ENCODE data around the gene TMEM171. TPM values are rescaled to one million over a fixed set of nuclear protein-coding genes. Genes with fewer than 3 reads are reported as not detected.

TMEM171 gene
- total and polyA plus RNA-seq, 2 donors (not counting 1 experiment from before 2014, with no cell fraction given) = not detected

DNA sequence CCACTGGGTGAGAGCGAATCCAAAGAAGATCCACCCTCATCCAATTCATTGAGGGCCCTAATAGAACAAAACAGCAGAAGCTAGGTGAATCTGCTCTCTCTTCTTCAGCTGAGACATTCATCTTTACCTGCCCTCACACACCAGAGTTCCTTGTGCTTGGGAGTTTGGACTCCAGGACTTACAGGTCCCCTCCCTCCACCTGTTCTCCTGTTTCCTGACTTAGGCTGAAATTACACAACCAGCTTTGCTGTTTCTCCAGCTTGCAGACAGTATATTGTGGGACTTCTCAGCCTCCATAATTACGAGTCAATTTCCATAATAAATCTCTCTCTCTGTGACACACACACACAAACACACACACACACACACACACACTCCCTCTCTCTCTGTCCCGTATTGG lies 19.1 kb downstream of the TMEM171 start:
- Histone ChIP-seq H3K27me3 (replicated peaks in 1 of 4; ENCODE audit: control extremely low read depth in 1 of 4, control insufficient read depth in 3 of 4, insufficient read depth in 4 of 4, low read length in 3 of 4) (peaks cover 0 to 35% (median 13%) of the 10 kb centered on the region in 4 experiments), H3K79me2 (ENCODE audit: control insufficient read depth, insufficient read depth, low read length) (no peaks in the 10 kb centered on the region), H3K9ac (ENCODE audit: low read length) (no peak overlapping the region), H3K36me3 (replicated peaks in 1 of 2; ENCODE audit: control extremely low read depth in 1 of 2, control insufficient read depth in 1 of 2, extremely low read depth in 1 of 2, insufficient read depth in 2 of 2, low read length in 1 of 2) (no peaks in the 10 kb centered on the region), H3K4me1 (ENCODE audit: control insufficient read depth in 2 of 2, insufficient read depth in 2 of 2, low read length in 2 of 2) (no peaks in the 10 kb centered on the region), H3K9me3 (ENCODE audit: control extremely low read depth in 1 of 3, control insufficient read depth in 2 of 3, insufficient read depth in 1 of 3, low read length in 2 of 3) (peaks cover 0 to 8% (median 0%) of the 10 kb centered on the region in 3 donors), H3K4me2 (replicated peaks; ENCODE audit: low read depth, low read length, poor library complexity, severe bottlenecking) (no peak overlapping the region), H2AFZ (ENCODE audit: insufficient read depth, low read depth, low read length, poor library complexity, severe bottlenecking) (no peak overlapping the region), H3K4me3 (ENCODE audit: control extremely low read depth in 1 of 5, extremely low read depth in 1 of 5, insufficient read depth in 1 of 5, low read depth in 2 of 5, low read length in 4 of 5) (no peak overlapping the region), H3K27ac (ENCODE audit: low read length in 2 of 2) (no peak overlapping the region), H4K20me1 (ENCODE audit: control insufficient read depth, insufficient read depth, low read length, poor library complexity, severe bottlenecking) (no peaks in the 10 kb centered on the region)
- ChIA-PET POLR2A (no interaction called here), CTCF (no interaction called here)
- no peak for TF ChIP-seq CTCF (IDR thresholded peaks at IDR 0.05)
- TF ChIP-seq EZH2 (IDR thresholded peaks at IDR 0.05; ENCODE audit: borderline replicate concordance, insufficient read depth, low read depth, low read length, poor library complexity, severe bottlenecking) = no peak
- Mint-ChIP-seq H3K9me3 (ENCODE audit: insufficient read depth) (no peaks in the 10 kb centered on the region), H3K4me1 (no peaks in the 10 kb centered on the region), H3K27me3 (peaks cover 34% of the 10 kb centered on the region), H3K27ac (no peak overlapping the region), H3K4me3 (no peak overlapping the region)
- DNase-seq = no peak
- intact Hi-C loops (cut with micrococcal nuclease) = no loop called here
- 82% methylated on average over 1 of the region's 3 CpGs for WGBS (ENCODE audit: insufficient coverage)
- ATAC-seq (ENCODE audit: low read depth) = no peak

DNA sequence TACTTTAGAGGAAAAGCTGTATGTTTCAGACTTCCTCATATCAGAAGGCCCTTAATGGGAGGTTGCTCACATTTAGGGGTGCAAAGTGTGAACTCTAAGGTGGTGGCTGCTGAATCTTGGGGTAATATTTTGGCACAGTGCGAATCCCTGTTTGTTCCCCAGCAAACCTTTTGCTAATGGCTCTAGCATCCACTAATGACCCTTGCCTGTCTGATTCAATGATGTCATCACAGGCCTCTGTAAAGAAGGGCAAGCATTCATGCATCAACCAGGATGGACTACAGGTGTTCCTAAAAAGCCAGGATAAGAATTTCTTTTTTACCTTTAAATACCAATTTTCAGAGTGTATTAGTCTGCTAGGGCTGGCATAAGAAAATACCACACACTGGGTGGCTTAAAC lies 20.4 kb downstream of the TMEM171 start:
- Histone ChIP-seq H3K79me2 (ENCODE audit: control insufficient read depth, insufficient read depth, low read length) (no peaks in the 10 kb centered on the region), H3K27me3 (replicated peaks in 1 of 4; ENCODE audit: control extremely low read depth in 1 of 4, control insufficient read depth in 3 of 4, insufficient read depth in 4 of 4, low read length in 3 of 4) (peaks cover 0 to 39% (median 19%) of the 10 kb centered on the region in 4 experiments), H3K9me3 (ENCODE audit: control extremely low read depth in 1 of 3, control insufficient read depth in 2 of 3, insufficient read depth in 1 of 3, low read length in 2 of 3) (peaks cover 0 to 5% (median 0%) of the 10 kb centered on the region in 3 donors), H3K4me2 (replicated peaks; ENCODE audit: low read depth, low read length, poor library complexity, severe bottlenecking) (no peak overlapping the region), H3K4me1 (ENCODE audit: control insufficient read depth in 2 of 2, insufficient read depth in 2 of 2, low read length in 2 of 2) (no peaks in the 10 kb centered on the region), H3K27ac (ENCODE audit: low read length in 2 of 2) (no peak overlapping the region), H3K4me3 (ENCODE audit: control extremely low read depth in 1 of 5, extremely low read depth in 1 of 5, insufficient read depth in 1 of 5, low read depth in 2 of 5, low read length in 4 of 5) (no peak overlapping the region), H3K9ac (ENCODE audit: low read length) (no peak overlapping the region), H3K36me3 (replicated peaks in 1 of 2; ENCODE audit: control extremely low read depth in 1 of 2, control insufficient read depth in 1 of 2, extremely low read depth in 1 of 2, insufficient read depth in 2 of 2, low read length in 1 of 2) (no peaks in the 10 kb centered on the region), H4K20me1 (ENCODE audit: control insufficient read depth, insufficient read depth, low read length, poor library complexity, severe bottlenecking) (no peaks in the 10 kb centered on the region), H2AFZ (ENCODE audit: insufficient read depth, low read depth, low read length, poor library complexity, severe bottlenecking) (no peak overlapping the region)
- Mint-ChIP-seq H3K27ac (no peak overlapping the region), H3K4me1 (no peaks in the 10 kb centered on the region), H3K4me3 (no peak overlapping the region), H3K9me3 (ENCODE audit: insufficient read depth) (no peaks in the 10 kb centered on the region), H3K27me3 (peaks cover 32% of the 10 kb centered on the region)
- 100% methylated on average over 1 of the region's 1 CpG for WGBS (ENCODE audit: insufficient coverage)
- ChIA-PET CTCF (no interaction called here), POLR2A (no interaction called here)
- intact Hi-C loops (cut with micrococcal nuclease) = no loop called here
- ATAC-seq (ENCODE audit: low read depth) (no peak), DNase-seq (no peak)
- TF ChIP-seq CTCF (IDR thresholded peaks at IDR 0.05) (no peak), EZH2 (IDR thresholded peaks at IDR 0.05; ENCODE audit: borderline replicate concordance, insufficient read depth, low read depth, low read length, poor library complexity, severe bottlenecking) (no peak)

Measured in B cell (primary cell).